ENCODE data around the gene SLC7A14. TPM values are rescaled to one million over a fixed set of nuclear protein-coding genes. Genes with fewer than 3 reads are reported as not detected.

Gene SLC7A14
- total and polyA plus RNA-seq, 2 of the 13 experiments (the other 11 are each of a cell fraction or from before 2014, with no cell fraction given) = not detected

DNA sequence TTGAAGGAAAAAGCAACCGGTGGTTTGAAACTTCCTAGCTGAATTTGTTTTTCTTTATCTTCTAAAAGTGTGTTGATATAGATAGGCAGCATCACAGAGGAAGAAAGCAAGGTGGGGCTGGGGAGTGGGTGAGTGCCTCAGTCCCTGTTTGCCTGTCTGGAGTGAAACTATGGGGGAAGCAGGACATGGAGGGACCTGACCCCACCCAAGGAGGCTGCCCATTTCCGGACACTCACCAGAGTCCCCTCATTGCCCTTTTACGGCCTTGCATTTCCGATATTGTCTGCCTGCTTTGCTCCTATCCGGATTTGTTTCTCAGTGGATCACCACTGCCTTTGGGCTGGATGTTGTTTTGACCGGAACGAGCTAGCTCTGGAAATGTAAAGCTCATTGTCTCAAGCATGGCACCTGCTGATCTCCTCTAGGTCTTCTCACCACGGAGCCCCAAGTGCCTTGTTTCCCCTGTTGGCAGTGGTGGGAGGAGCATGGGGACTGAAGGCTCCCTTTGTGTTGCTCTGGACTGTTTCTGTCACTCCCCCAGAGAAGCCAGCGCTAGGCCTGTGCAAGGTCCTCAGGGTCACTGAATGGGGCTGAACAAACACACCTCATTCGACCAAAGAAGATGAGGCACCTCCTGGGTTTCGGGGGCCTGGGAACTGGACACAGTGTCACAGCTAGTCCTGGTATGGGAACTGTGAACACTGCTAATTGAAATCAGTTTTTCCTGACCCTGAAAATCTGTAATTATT, 160.2 kb downstream of the SLC7A14 start (continued):
- TF ChIP-seq, protein P1, sequence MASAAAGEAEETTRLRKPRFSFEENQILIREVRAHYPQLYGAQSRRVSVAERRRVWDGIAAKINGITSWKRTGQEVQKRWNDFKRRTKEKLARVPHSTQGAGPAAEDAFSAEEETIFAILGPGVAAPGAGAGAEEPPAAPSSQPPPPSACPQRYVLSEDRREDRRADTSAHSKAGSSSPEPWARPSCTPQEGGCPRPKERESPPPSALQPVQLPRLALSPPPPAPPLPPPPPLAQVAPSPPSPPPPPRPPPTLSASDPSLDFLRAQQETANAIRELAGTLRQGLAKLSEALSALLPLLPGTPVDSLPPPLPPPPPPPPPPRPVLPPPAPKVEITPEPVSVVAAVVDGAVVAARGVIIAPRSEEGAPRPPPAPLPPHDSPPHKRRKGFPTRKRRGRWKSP (CRISPR knock-in tag; IDR thresholded peaks at IDR 0.05) = peak; percentile 63; the same call in 1 of the 2 replicates
- TF ChIP-seq RNF2 (conservative IDR thresholded peaks at IDR 0.05; ENCODE audit: low read depth) (no peak), ZNF33B (CRISPR knock-in tag; IDR thresholded peaks at IDR 0.05) (peak; percentile 18; the same call in 1 of the 2 replicates), CREBL2 (CRISPR knock-in tag; IDR thresholded peaks at IDR 0.05; ENCODE audit: borderline replicate concordance) (no peak), ZC3H13 (CRISPR knock-in tag; IDR thresholded peaks at IDR 0.05) (no peak), CHCHD3 (CRISPR knock-in tag; IDR thresholded peaks at IDR 0.05) (no peak), SP140L (CRISPR knock-in tag; IDR thresholded peaks at IDR 0.05; ENCODE audit: borderline replicate concordance) (no peak), ZNF644 (CRISPR knock-in tag; IDR thresholded peaks at IDR 0.05; ENCODE audit: low read depth) (peak; percentile 91), PITX1 (CRISPR knock-in tag; IDR thresholded peaks at IDR 0.05) (peak; percentile 67; the same call in 1 of the 2 replicates), KAT8 (CRISPR knock-in tag; IDR thresholded peaks at IDR 0.05) (peak; percentile 60; the same call in 1 of the 2 replicates), SIN3A (IDR thresholded peaks at IDR 0.05; ENCODE audit: borderline replicate concordance, low read depth, low read length) (no peak), ZNF292 (CRISPR knock-in tag; IDR thresholded peaks at IDR 0.05; ENCODE audit: borderline replicate concordance, low read depth) (peak; percentile 82; the same call in 1 of the 2 replicates)
- TF ChIP-seq, protein P2, sequence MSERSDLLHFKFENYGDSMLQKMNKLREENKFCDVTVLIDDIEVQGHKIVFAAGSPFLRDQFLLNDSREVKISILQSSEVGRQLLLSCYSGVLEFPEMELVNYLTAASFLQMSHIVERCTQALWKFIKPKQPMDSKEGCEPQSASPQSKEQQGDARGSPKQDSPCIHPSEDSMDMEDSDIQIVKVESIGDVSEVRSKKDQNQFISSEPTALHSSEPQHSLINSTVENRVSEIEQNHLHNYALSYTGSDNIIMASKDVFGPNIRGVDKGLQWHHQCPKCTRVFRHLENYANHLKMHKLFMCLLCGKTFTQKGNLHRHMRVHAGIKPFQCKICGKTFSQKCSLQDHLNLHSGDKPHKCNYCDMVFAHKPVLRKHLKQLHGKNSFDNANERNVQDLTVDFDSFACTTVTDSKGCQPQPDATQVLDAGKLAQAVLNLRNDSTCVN (CRISPR knock-in tag; IDR thresholded peaks at IDR 0.05; ENCODE audit: borderline replicate concordance) = peak; percentile 32; the same call in 1 of the 2 replicates
- TF ChIP-seq, protein P3, sequence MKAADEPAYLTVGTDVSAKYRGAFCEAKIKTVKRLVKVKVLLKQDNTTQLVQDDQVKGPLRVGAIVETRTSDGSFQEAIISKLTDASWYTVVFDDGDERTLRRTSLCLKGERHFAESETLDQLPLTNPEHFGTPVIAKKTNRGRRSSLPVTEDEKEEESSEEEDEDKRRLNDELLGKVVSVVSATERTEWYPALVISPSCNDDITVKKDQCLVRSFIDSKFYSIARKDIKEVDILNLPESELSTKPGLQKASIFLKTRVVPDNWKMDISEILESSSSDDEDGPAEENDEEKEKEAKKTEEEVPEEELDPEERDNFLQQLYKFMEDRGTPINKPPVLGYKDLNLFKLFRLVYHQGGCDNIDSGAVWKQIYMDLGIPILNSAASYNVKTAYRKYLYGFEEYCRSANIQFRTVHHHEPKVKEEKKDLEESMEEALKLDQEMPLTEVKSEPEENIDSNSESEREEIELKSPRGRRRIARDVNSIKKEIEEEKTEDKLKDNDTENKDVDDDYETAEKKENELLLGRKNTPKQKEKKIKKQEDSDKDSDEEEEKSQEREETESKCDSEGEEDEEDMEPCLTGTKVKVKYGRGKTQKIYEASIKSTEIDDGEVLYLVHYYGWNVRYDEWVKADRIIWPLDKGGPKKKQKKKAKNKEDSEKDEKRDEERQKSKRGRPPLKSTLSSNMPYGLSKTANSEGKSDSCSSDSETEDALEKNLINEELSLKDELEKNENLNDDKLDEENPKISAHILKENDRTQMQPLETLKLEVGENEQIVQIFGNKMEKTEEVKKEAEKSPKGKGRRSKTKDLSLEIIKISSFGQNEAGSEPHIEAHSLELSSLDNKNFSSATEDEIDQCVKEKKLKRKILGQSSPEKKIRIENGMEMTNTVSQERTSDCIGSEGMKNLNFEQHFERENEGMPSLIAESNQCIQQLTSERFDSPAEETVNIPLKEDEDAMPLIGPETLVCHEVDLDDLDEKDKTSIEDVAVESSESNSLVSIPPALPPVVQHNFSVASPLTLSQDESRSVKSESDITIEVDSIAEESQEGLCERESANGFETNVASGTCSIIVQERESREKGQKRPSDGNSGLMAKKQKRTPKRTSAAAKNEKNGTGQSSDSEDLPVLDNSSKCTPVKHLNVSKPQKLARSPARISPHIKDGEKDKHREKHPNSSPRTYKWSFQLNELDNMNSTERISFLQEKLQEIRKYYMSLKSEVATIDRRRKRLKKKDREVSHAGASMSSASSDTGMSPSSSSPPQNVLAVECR (CRISPR knock-in tag; IDR thresholded peaks at IDR 0.05; ENCODE audit: borderline replicate concordance) = peak; percentile 45; the same call in 1 of the 2 replicates
